Spinal cord (tissue), 4 donors: Measurements from ENCODE around the gene DDAH1. TPM values are rescaled to one million over a fixed set of nuclear protein-coding genes. Genes with fewer than 3 reads are reported as not detected.

Experiments
- polyA plus RNA-seq, 2 donors: library from polyadenylated mRNA; unstranded; fragments of 120-200 nt; gene quantifications; one replicate each; pipeline ENCODE4 v1.2.1, GENCODE V29; 2013; ENCODE audit not compliant: insufficient read length in 2 of 2
- small RNA-seq: library from RNA; depleted of rRNA; stranded (forward); fragments of <200 nt; gene quantifications from one replicate; pipeline ENCODE3, GENCODE V24; 2014; ENCODE audit warnings: low replicate concordance
- total RNA-seq, 2 donors: library from RNA; depleted of rRNA in 1 of 2; stranded (reverse); fragments of 120-200 nt in 1 of 2; fragments of >200 nt in 1 of 2; gene quantifications; one replicate each; pipeline versions ENCODE4 v1.2.3 to v1.2.4, GENCODE V29; 2013 to 2014

Gene DDAH1
- total and polyA plus RNA-seq, 4 donors = 68.1 to 203 (median 122) TPM

Small RNA genes lying within 50 kb of the gene (small RNA-seq; reads per million reads assigned to genes)
- not detected for gene RF00019

Other genes with a start within 250 kb of the DDAH1 start
- gene C1orf52, start 205.5 kb downstream of the DDAH1 start, total RNA-seq = 10 to 100 TPM; 25.9 to 34.9 TPM
- gene C1orf52, start 205.5 kb downstream of the DDAH1 start, polyA plus RNA-seq = 10 to 100 TPM; 73.4 to 73.8 TPM
- 10 to 100 TPM; 19.8 to 22.7 TPM for gene BCL10, start 188.5 kb downstream of the DDAH1 start, total RNA-seq
- gene BCL10, start 188.5 kb downstream of the DDAH1 start, polyA plus RNA-seq = 10 to 100 TPM; 12.9 to 18.0 TPM
- gene CCN1, start 115.6 kb upstream of the DDAH1 start, total RNA-seq = 10 to 100 TPM in 1 of 2 donors, 1 to 10 TPM in 1; 9.8 to 52.8 TPM
- 10 to 100 TPM in 1 of 2 donors, 1 to 10 TPM in 1; 8.7 to 32.8 TPM for gene CCN1, start 115.6 kb upstream of the DDAH1 start, polyA plus RNA-seq
- 10 to 100 TPM; 15.6 to 20.2 TPM for gene ZNHIT6, start 243.3 kb upstream of the DDAH1 start, total RNA-seq
- gene ZNHIT6, start 243.3 kb upstream of the DDAH1 start, polyA plus RNA-seq = 10 to 100 TPM; 22.0 to 26.1 TPM